ENCODE data around the gene ZNF384.

ZNF384 gene

GRCh38 chr12:6618483-6619225, 70.5 kb downstream of the ZNF384 start:
- DNase-seq = no peak
